ENCODE data around the gene VEPH1. TPM values are rescaled to one million over a fixed set of nuclear protein-coding genes. Genes with fewer than 3 reads are reported as not detected.

Gene VEPH1
- total RNA-seq, 1 donor from 2014 or later, result 2.2 TPM

- no peak for DNase-seq (ENCODE audit: low spot score)
- H3K4me3 Mint-ChIP-seq (ENCODE audit: unreplicated experiment), result no peak overlapping the region
- no peak for TF ChIP-seq CTCF (IDR thresholded peaks at IDR 0.05)
- H3K27ac Mint-ChIP-seq (ENCODE audit: unreplicated experiment), result no peak overlapping the region
- no peaks in the 10 kb centered on the region for H3K9me3 Mint-ChIP-seq (ENCODE audit: low read depth)
- H3K36me3 Mint-ChIP-seq (ENCODE audit: low read depth), result no peaks in the 10 kb centered on the region
- no peaks in the 10 kb centered on the region for H3K27me3 Mint-ChIP-seq (ENCODE audit: low read depth)
- H3K4me1 Mint-ChIP-seq (ENCODE audit: low read depth), result no peaks in the 10 kb centered on the region
Measured at GRCh38 chr3:157529751-157530150, 26.5 kb upstream of the VEPH1 start.

- no peak for DNase-seq (ENCODE audit: low spot score)
- H3K4me3 Mint-ChIP-seq (ENCODE audit: unreplicated experiment), result no peak overlapping the region
- H3K36me3 Mint-ChIP-seq (ENCODE audit: low read depth), result no peaks in the 10 kb centered on the region
- H3K27me3 Mint-ChIP-seq (ENCODE audit: low read depth), result no peaks in the 10 kb centered on the region
- H3K27ac Mint-ChIP-seq (ENCODE audit: unreplicated experiment), result no peak overlapping the region
- TF ChIP-seq CTCF (IDR thresholded peaks at IDR 0.05), result no peak
- no peaks in the 10 kb centered on the region for H3K4me1 Mint-ChIP-seq (ENCODE audit: low read depth)
- no peaks in the 10 kb centered on the region for H3K9me3 Mint-ChIP-seq (ENCODE audit: low read depth)
Measured at GRCh38 chr3:157529085-157529484, 25.9 kb upstream of the VEPH1 start.

- no peaks in the 10 kb centered on the region for H3K4me1 Mint-ChIP-seq (ENCODE audit: low read depth)
- H3K27ac Mint-ChIP-seq (ENCODE audit: unreplicated experiment), result no peak overlapping the region
- no peak for TF ChIP-seq CTCF (IDR thresholded peaks at IDR 0.05)
- no peaks in the 10 kb centered on the region for H3K27me3 Mint-ChIP-seq (ENCODE audit: low read depth)
- H3K36me3 Mint-ChIP-seq (ENCODE audit: low read depth), result no peaks in the 10 kb centered on the region
- H3K9me3 Mint-ChIP-seq (ENCODE audit: low read depth), result peaks cover 5% of the 10 kb centered on the region
- H3K4me3 Mint-ChIP-seq (ENCODE audit: unreplicated experiment), result no peak overlapping the region
- DNase-seq (ENCODE audit: low spot score), result no peak
Measured at GRCh38 chr3:157527131-157527881, 24.1 kb upstream of the VEPH1 start.

GRCh38 chr3:157526036-157526435 lies 22.8 kb upstream of the VEPH1 start:
- Mint-ChIP-seq H3K9me3 (ENCODE audit: low read depth) (peaks cover 5% of the 10 kb centered on the region), H3K4me3 (ENCODE audit: unreplicated experiment) (no peak overlapping the region), H3K27ac (ENCODE audit: unreplicated experiment) (no peak overlapping the region), H3K4me1 (ENCODE audit: low read depth) (no peaks in the 10 kb centered on the region), H3K36me3 (ENCODE audit: low read depth) (no peaks in the 10 kb centered on the region), H3K27me3 (ENCODE audit: low read depth) (no peaks in the 10 kb centered on the region)
- no peak for TF ChIP-seq CTCF (IDR thresholded peaks at IDR 0.05)
- no peak for DNase-seq (ENCODE audit: low spot score)

- no peak for DNase-seq (ENCODE audit: low spot score)
- no peak overlapping the region for H3K27ac Mint-ChIP-seq (ENCODE audit: unreplicated experiment)
- peaks cover 7% of the 10 kb centered on the region for H3K9me3 Mint-ChIP-seq (ENCODE audit: low read depth)
- no peaks in the 10 kb centered on the region for H3K36me3 Mint-ChIP-seq (ENCODE audit: low read depth)
- no peak for TF ChIP-seq CTCF (IDR thresholded peaks at IDR 0.05)
- H3K4me1 Mint-ChIP-seq (ENCODE audit: low read depth), result peaks cover 5% of the 10 kb centered on the region
- no peak overlapping the region for H3K4me3 Mint-ChIP-seq (ENCODE audit: unreplicated experiment)
- H3K27me3 Mint-ChIP-seq (ENCODE audit: low read depth), result no peaks in the 10 kb centered on the region
Measured at GRCh38 chr3:157523814-157524213, 20.6 kb upstream of the VEPH1 start.

All from chondrocyte (in vitro differentiated cells).